Heart right ventricle (tissue), 16 donors: ENCODE data around the gene COL23A1. TPM values are rescaled to one million over a fixed set of nuclear protein-coding genes. Genes with fewer than 3 reads are reported as not detected.
A peak's percentile ranks its signal among the peaks of the same experiment; 100 is the strongest.
"Not testable (repeated sequence)": the region's sequence is repeated elsewhere in the genome, so short reads cannot be mapped to it uniquely, and the experiment has no call there.

Experiments
- ATAC-seq, 8 donors: fragments of 200-7000 bp; cut with Tn5 transposase; one replicate each; pipeline ENCODE4 v1.9.1; 2020; ENCODE audit warnings: mild to moderate bottlenecking in 8 of 8, moderate library complexity in 8 of 8, moderate number of reproducible peaks in 1 of 8
- DNase-seq, 2 donors: peaks; one replicate each; pipeline ENCODE4 v3.0.0-alpha.2; 2020
- H3K27ac ChIP-seq, 10 donors: fragments of 200-600 bp; sonication (generic) in 2 of 10; one replicate each; pipeline versions ENCODE4 v1.5.0 to v1.8.0; 2020 to 2022; ENCODE audit warnings: mild to moderate bottlenecking in 3 of 10
- H3K27me3 ChIP-seq, 7 donors: fragments of 200-600 bp; one replicate each; pipeline ENCODE4 v1.8.0; 2021 to 2022; ENCODE audit warnings: mild to moderate bottlenecking in 2 of 7
- H3K36me3 ChIP-seq, 9 donors: fragments of 200-600 bp; sonication (generic) in 1 of 9; one replicate each; pipeline versions ENCODE4 v1.5.0 to v1.8.0; 2020 to 2022; ENCODE audit warnings: mild to moderate bottlenecking in 2 of 9
- H3K4me1 ChIP-seq, 9 donors: fragments of 200-600 bp; sonication (generic) in 1 of 9; one replicate each; pipeline versions ENCODE4 v1.5.0 to v1.8.0; 2020 to 2022; ENCODE audit warnings: mild to moderate bottlenecking in 4 of 9
- H3K4me3 ChIP-seq, 10 donors: fragments of 200-600 bp; sonication (generic) in 2 of 10; one replicate each; pipeline versions ENCODE4 v1.5.0 to v1.8.0; 2020 to 2022; ENCODE audit warnings: mild to moderate bottlenecking in 7 of 10, moderate library complexity in 2 of 10
- H3K9me3 ChIP-seq, 11 donors: fragments of 200-600 bp in 10 of 11; sonication (generic) in 2 of 11; one replicate each; pipeline versions ENCODE4 v1.5.0 to v1.8.0; 2013 to 2022; ENCODE audit warnings: mild to moderate bottlenecking in 2 of 11, control low read depth in 1 of 11, moderate library complexity in 1 of 11
- WGBS, 2 donors: extraction: QIAGEN DNeasy Blood & Tissue Kit; methylation state at CpG; one replicate each; pipeline ENCODE4 v1.1.7; 2013; ENCODE audit warnings: inconsistent platforms in 1 of 2; 5-methylcytosine and 5-hydroxymethylcytosine counted together
- intact Hi-C, 10 donors: fragments of 100-400 bp; cut with DNase I; formaldehyde crosslinking; loops; one replicate each; pipeline versions ENCODE4 v1.11.1 to v1.14.2; 2022
- polyA plus RNA-seq, 2 donors: library from polyadenylated mRNA; stranded (reverse); fragments of 200-250 nt; gene quantifications; one replicate each; pipeline ENCODE4 v1.2.3, GENCODE V29; 2013
- total RNA-seq, 10 donors: library from RNA; stranded (reverse); fragmentation: NEBNext Ultra II Directional in 3 of 10; extraction: Animal tissue kit (Norgen Biotek cat#: 25700) in 3 of 10; gene quantifications; one replicate each; pipeline versions ENCODE4 v1.2.1 to v1.2.4, GENCODE V29; 2021 to 2023
- TF ChIP-seq, protein P1 (sequence below), 9 donors: fragments of 200-600 bp; sonication (generic) in 2 of 9; IDR thresholded peaks; one replicate each; pipeline versions ENCODE4 v1.5.0 to v1.8.0; 2021 to 2022; ENCODE audit warnings: antibody characterized with exemption in 9 of 9, mild to moderate bottlenecking in 5 of 9, moderate library complexity in 1 of 9
- donor health status: Arrhythmogenic right ventricular cardiomyopathy.
- donor health status: ischemic (EF 13 %, LVEDD 7.1; RV severe dilation, severe dysfunction).
- donor health status: healthy with polysubstance abuse.
- donor health status: DM: no; HTN: yes; CAD: no.
- donor health status: DM: no; HTN: no; CAD: no.
- donor health status: ischemic (EF 25% LVEDD 6.9; RV normal size, moderate dysfunction).
- donor health status: ischemic (EF 25% LVEDD 5.7; RV mildly dilated, moderate dysfunction).
- donor health status: healthy.
- donor health status: DM: yes; HTN: yes; CAD: no.
- donor health status: Ischemic cardiomyopathy.
- donor health status: ischemic (EF 35%, LVEDD 5.7; RV mildly dilated, moderate dysfunction).
- donor health status: nonischemic (EF 11% LVEDD 7.7; RV severe dilation, severe dysfunction).
- donor health status: DM: yes; HTN: yes; CAD: no.
- donor health status: PGD.
- donor health status: ischemic (EF 29% LVEDD 5.4; RV normal size, mild dysfunction).
- donor health status: nonischemic (EF 23%, LVEDD 6.1; RV moderate dilation, normal function).

COL23A1 gene
- total and polyA plus RNA-seq, 12 donors, result 8.9 to 29.0 (median 16.2) TPM

DNA sequence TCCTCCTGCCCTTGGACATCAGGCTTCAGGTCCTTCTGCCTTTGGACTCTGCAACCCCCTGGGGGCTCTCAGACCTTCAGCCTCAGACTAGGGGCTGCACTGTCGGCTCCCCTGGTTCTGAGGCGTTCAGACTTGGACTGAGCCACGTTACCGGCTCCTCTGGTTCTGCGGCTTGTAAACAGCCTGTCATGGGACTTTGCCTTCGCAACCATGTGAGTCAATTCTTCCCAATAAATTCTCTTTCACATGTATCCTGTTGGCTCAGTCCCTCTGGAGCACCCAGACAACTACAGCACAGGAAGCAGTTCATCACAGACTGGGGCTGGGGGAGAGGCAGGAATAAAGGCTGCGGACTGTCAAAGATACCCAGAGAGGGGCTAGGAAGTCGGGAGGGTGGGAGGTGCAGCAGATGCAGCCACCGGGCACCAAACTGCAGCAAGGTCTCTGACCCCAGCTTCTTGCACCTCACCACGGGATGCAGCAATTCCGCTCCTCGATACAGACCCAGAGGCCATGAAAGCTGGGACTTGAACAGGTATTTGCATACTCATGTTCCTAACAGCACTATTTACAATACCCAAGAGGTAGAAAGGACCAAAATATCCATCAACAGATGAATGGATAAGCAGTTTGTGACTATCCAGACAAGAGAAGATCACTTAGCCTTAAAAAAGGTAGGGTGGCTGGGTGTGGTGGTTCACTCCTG, 100.8 kb downstream of the COL23A1 start:
- Histone ChIP-seq H3K4me1 (peaks cover 0 to 13% (median 0%) of the 10 kb centered on the region in 9 donors), H3K9me3 (peaks cover 0 to 4% (median 0%) of the 10 kb centered on the region in 11 donors), H3K27ac (no peak overlapping the region), H3K36me3 (no peaks in the 10 kb centered on the region), H3K4me3 (no peak overlapping the region), H3K27me3 (no peaks in the 10 kb centered on the region)
- TF ChIP-seq, protein P1, sequence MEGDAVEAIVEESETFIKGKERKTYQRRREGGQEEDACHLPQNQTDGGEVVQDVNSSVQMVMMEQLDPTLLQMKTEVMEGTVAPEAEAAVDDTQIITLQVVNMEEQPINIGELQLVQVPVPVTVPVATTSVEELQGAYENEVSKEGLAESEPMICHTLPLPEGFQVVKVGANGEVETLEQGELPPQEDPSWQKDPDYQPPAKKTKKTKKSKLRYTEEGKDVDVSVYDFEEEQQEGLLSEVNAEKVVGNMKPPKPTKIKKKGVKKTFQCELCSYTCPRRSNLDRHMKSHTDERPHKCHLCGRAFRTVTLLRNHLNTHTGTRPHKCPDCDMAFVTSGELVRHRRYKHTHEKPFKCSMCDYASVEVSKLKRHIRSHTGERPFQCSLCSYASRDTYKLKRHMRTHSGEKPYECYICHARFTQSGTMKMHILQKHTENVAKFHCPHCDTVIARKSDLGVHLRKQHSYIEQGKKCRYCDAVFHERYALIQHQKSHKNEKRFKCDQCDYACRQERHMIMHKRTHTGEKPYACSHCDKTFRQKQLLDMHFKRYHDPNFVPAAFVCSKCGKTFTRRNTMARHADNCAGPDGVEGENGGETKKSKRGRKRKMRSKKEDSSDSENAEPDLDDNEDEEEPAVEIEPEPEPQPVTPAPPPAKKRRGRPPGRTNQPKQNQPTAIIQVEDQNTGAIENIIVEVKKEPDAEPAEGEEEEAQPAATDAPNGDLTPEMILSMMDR (IDR thresholded peaks at IDR 0.05), result no peak
- DNase-seq (no peak), ATAC-seq (no peak)
- intact Hi-C loops, result no loop called here
- WGBS, 2 donors, result 81 to 93% methylated on average over 12 of the region's 12 CpGs

DNA sequence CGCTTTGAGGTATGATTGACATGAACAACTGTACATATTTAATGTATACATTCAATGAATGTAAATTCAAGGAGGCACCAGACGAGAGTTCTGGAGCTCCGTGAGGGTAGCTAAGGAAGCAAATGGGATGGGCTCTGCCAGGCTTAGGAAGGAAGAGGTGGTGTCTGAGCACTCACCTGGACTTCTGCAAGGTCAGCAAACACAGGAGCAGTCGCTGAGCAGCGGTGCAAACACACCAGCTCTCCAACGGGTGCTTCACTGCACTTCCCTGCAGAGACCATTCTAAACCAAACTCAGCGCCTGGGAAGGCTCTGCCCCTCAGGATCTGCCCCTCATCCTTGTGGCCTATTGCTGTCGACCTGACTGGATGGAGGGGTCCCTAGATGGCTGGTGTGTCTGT, 101.5 kb downstream of the COL23A1 start:
- H3K4me3 ChIP-seq, result no peak overlapping the region
- no peak for DNase-seq
- ATAC-seq, result no peak
- 56 to 74% methylated on average over 8 of the region's 8 CpGs for WGBS, 2 donors
- H3K9me3 ChIP-seq, result peaks cover 0 to 4% (median 0%) of the 10 kb centered on the region in 11 donors
- H3K27me3 ChIP-seq, result no peaks in the 10 kb centered on the region
- H3K4me1 ChIP-seq, result peaks cover 0 to 18% (median 0%) of the 10 kb centered on the region in 9 donors
- no peak overlapping the region for H3K27ac ChIP-seq
- intact Hi-C loops, result no loop called here
- no peaks in the 10 kb centered on the region for H3K36me3 ChIP-seq
- TF ChIP-seq, protein P1 (IDR thresholded peaks at IDR 0.05), result no peak

DNA sequence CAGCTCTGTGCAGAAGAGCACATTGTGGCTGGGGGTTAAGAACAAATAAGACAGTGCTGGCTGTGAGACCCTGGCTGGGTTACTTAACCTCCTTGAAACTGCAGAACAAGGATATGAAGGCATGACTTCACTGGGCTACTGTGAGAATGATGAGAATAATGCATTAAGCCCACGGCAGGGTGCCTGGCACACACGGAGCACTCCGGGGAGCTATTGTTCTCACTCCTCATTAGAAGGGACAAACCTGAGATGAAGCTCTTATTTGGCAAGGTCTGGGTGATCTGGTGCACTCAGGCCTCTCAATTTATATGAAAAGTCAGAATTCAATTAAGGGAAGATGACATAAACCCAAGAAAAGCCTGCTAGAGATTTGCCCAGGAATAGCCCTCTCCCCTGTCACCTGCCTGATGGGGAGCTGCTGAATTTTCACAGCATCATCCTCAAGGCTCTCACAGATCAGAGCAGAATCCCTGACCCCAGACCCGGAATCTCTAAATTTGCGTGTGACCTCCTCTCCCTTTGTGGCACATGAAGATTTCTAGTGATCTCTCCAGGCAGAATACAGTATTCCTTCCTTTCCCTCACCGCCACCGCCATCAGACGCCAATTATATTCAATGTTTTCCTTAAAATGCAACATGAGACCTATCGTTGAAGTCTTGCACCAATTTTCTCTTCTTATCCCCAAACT, 102.1 kb downstream of the COL23A1 start:
- DNase-seq (no peak), ATAC-seq (no peak)
- intact Hi-C loops, result no loop called here
- H3K27me3 ChIP-seq, result no peaks in the 10 kb centered on the region
- WGBS, 2 donors, result 83 to 88% methylated on average over 9 of the region's 9 CpGs
- H3K27ac ChIP-seq, result no peak overlapping the region
- peaks cover 0 to 4% (median 0%) of the 10 kb centered on the region in 11 donors for H3K9me3 ChIP-seq
- H3K36me3 ChIP-seq, result no peaks in the 10 kb centered on the region
- no peak overlapping the region for H3K4me3 ChIP-seq
- TF ChIP-seq, protein P1 (IDR thresholded peaks at IDR 0.05), result no peak
- H3K4me1 ChIP-seq, result peaks cover 0 to 22% (median 0%) of the 10 kb centered on the region in 9 donors

DNA sequence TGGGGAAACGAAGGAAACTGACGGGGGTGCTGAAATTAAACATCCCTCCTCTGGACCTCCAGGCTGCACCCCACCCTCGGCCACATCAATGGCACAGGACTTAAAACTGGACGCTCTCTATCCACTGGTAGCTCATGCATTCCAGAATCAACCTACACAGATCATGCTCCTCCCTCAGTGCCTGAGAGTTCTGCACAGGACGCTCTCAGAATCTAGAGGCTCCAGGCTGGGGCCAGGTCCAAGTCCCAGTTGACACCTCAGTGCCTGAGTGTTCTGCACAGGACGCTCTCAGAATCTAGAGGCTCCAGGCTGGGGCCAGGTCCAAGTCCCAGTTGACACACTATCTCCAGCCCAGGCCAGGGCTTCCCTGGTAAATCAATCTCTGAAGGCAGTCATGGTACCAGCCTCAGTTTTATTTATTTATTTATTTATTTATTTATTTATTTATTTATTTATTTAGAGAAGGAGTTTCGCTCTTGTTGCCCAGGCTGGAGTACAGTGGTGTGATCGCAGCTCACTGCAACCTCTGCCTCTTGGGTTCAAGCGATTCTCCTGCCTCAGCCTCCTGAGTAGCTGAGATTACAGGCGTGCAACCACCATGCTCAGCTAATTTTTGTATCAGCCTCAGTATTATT, 103.2 kb downstream of the COL23A1 start:
- intact Hi-C loops, DNase-seq, H3K9me3 ChIP-seq, H3K27me3 ChIP-seq, H3K36me3 ChIP-seq, H3K4me3 ChIP-seq: not testable (repeated sequence)
- ATAC-seq, result peak in 5 of 8 donors; percentile 56 to 93 (median 83)
- WGBS, 2 donors, result 81 to 82% methylated on average over 10 of the region's 10 CpGs
- H3K27ac ChIP-seq, result peak overlapping the region in 1 of 10 donors; percentile 14
- H3K4me1 ChIP-seq, result peaks cover 0 to 22% (median 0%) of the 10 kb centered on the region in 9 donors
